ENCODE results near the gene SCGB3A2.

GRCh38 chr5:147845618-147846017, 32.9 kb upstream of the SCGB3A2 start:
- TF ChIP-seq POLR2AphosphoS5 (IDR thresholded peaks at IDR 0.05; ENCODE audit: borderline replicate concordance, low read depth, low read length): no peak
- no peak for TF ChIP-seq EZH2 (IDR thresholded peaks at IDR 0.05)
- TF ChIP-seq FOXP2 (optimal IDR thresholded peaks at IDR 0.05; ENCODE audit: control extremely low read depth, extremely low read length, insufficient read depth): no peak

Measured in SK-N-MC (cell line).